PC-3 (cell line): ENCODE measurements around the gene HOXD10. TPM values are rescaled to one million over a fixed set of nuclear protein-coding genes. Genes with fewer than 3 reads are reported as not detected.

ENCODE experiments used
- ATAC-seq: fragments of 200-7000 bp; cut with Tn5 transposase; 2 replicates; pipeline ENCODE4 v1.9.1; 2020; ENCODE audit warnings: mild to moderate bottlenecking, moderate library complexity
- BruUV-seq: library from RNA; stranded (reverse); fragments of 400-500 nt; replicated peaks from 2 replicates; lab custom pipeline; 2021; lab: Mats Ljungman, UMichigan
- CTCF ChIA-PET: fragments of 300-600 bp; sonication (Branson Sonifier 250); formaldehyde crosslinking; loops from one replicate; lab custom pipeline; 2022; ENCODE audit warnings: antibody characterized with exemption; lab: Charles Lee
- POLR2A ChIA-PET: fragments of 300-600 bp; sonication (Branson Sonifier 250); formaldehyde crosslinking; loops from one replicate; lab custom pipeline; 2022; ENCODE audit warnings: antibody characterized with exemption; ENCODE audit not compliant: unreplicated experiment; lab: Charles Lee
- DNase-seq: peaks from one replicate; pipeline ENCODE4 v3.0.0-alpha.2; 2015
- H2AFZ ChIP-seq: fragments of 300-600 bp; sonication (generic); 2 replicates; pipeline ENCODE4 v1.6.0; 2016; ENCODE audit warnings: antibody characterized with exemption, low read length
- H3F3A ChIP-seq: fragments of 300-600 bp; sonication (generic); one replicate; pipeline ENCODE4 v1.6.0; 2017; ENCODE audit warnings: antibody characterized with exemption, low read length, control low read depth, mild to moderate bottlenecking; ENCODE audit not compliant: unreplicated experiment
- H3K27ac ChIP-seq: fragments of 300-600 bp; sonication (generic); 2 replicates; pipeline ENCODE4 v1.5.1; 2016; ENCODE audit warnings: mild to moderate bottlenecking, low read length
- H3K27me3 ChIP-seq: fragments of 300-600 bp; sonication (generic); 2 replicates; pipeline ENCODE4 v1.6.1; 2016; ENCODE audit warnings: low read length, mixed read lengths
- H3K36me3 ChIP-seq: fragments of 300-600 bp; sonication (generic); 2 replicates; pipeline ENCODE4 v1.6.1; 2016; ENCODE audit warnings: low read depth, mixed run types, low read length, mixed read lengths
- H3K4me1 ChIP-seq: fragments of 300-600 bp; sonication (generic); 2 replicates; pipeline ENCODE4 v1.5.1; 2016; ENCODE audit warnings: low read length; ENCODE audit not compliant: insufficient read depth
- H3K4me2 ChIP-seq: fragments of 300-600 bp; sonication (generic); 2 replicates; pipeline ENCODE4 v1.6.0; 2016; ENCODE audit warnings: low read length
- H3K4me3 ChIP-seq: fragments of 300-600 bp; sonication (generic); 2 replicates; pipeline ENCODE4 v1.5.1; 2016; ENCODE audit warnings: mild to moderate bottlenecking, low read length, mixed read lengths
- H3K79me2 ChIP-seq: fragments of 300-600 bp; sonication (generic); 2 replicates; pipeline ENCODE4 v1.6.1; 2017; ENCODE audit warnings: low read length, mixed read lengths
- H3K9ac ChIP-seq: fragments of 300-600 bp; sonication (generic); 2 replicates; pipeline ENCODE4 v1.6.0; 2016; ENCODE audit warnings: mild to moderate bottlenecking, low read length
- H3K9me2 ChIP-seq: fragments of 300-600 bp; sonication (generic); replicated peaks from 2 replicates; pipeline ENCODE4 v1.6.1; 2016; ENCODE audit warnings: mixed run types, low read length, mixed read lengths
- H3K9me3 ChIP-seq: fragments of 300-600 bp; sonication (generic); 2 replicates; pipeline ENCODE4 v1.6.1; 2016; ENCODE audit warnings: low read length, mixed read lengths
- H4K20me1 ChIP-seq: fragments of 300-600 bp; sonication (generic); 2 replicates; pipeline ENCODE4 v1.6.1; 2016; ENCODE audit warnings: low read length, mixed read lengths
- EZH2 ChIP-seq: fragments of 300-600 bp; sonication (generic); IDR thresholded peaks from one replicate; pipeline ENCODE4 v1.6.1; 2017; ENCODE audit warnings: antibody characterized with exemption, mild to moderate bottlenecking, low read length; ENCODE audit not compliant: unreplicated experiment
- EZH2phosphoT487 ChIP-seq: fragments of 300-600 bp; sonication (generic); IDR thresholded peaks from 2 replicates; pipeline ENCODE4 v1.6.1; 2018; ENCODE audit warnings: mild to moderate bottlenecking, antibody characterized with exemption, low read length, borderline replicate concordance
- intact Hi-C: fragments of 100-400 bp; cut with micrococcal nuclease; formaldehyde crosslinking; loops from 2 replicates; pipeline ENCODE4 v1.9.0; 2023
- total RNA-seq: library from RNA; depleted of rRNA; stranded (reverse); fragments of >200 nt; gene quantifications from 2 replicates; pipeline ENCODE4 v1.2.3, GENCODE V29; 2014
- TF ChIP-seq, protein P1 (sequence below): fragments of 300-600 bp; sonication (generic); conservative IDR thresholded peaks from 2 replicates; pipeline ENCODE4 v1.5.1; 2017; ENCODE audit warnings: antibody characterized with exemption, low read depth, mild to moderate bottlenecking, low read length

HOXD10 gene
- total RNA-seq, 1 experiment from 2014 or later, result not detected

- H3K79me2 ChIP-seq, result no peaks in the 10 kb centered on the region
- no peak overlapping the region for H2AFZ ChIP-seq
- no peak for TF ChIP-seq EZH2
- TF ChIP-seq EZH2phosphoT487, result no peak
- TF ChIP-seq, protein P1, sequence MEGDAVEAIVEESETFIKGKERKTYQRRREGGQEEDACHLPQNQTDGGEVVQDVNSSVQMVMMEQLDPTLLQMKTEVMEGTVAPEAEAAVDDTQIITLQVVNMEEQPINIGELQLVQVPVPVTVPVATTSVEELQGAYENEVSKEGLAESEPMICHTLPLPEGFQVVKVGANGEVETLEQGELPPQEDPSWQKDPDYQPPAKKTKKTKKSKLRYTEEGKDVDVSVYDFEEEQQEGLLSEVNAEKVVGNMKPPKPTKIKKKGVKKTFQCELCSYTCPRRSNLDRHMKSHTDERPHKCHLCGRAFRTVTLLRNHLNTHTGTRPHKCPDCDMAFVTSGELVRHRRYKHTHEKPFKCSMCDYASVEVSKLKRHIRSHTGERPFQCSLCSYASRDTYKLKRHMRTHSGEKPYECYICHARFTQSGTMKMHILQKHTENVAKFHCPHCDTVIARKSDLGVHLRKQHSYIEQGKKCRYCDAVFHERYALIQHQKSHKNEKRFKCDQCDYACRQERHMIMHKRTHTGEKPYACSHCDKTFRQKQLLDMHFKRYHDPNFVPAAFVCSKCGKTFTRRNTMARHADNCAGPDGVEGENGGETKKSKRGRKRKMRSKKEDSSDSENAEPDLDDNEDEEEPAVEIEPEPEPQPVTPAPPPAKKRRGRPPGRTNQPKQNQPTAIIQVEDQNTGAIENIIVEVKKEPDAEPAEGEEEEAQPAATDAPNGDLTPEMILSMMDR, result no peak
- DNase-seq, result no peak
- no peaks in the 10 kb centered on the region for H3K36me3 ChIP-seq
- H3K9me3 ChIP-seq, result no peaks in the 10 kb centered on the region
- no peak overlapping the region for H3K4me2 ChIP-seq
- H4K20me1 ChIP-seq, result no peaks in the 10 kb centered on the region
- H3K4me3 ChIP-seq, result no peak overlapping the region
- H3K4me1 ChIP-seq, result peaks cover 12% of the 10 kb centered on the region
- POLR2A ChIA-PET, result no interaction called here
- CTCF ChIA-PET, result no interaction called here
- H3F3A ChIP-seq, result no peaks in the 10 kb centered on the region
- no TSS peak for BruUV-seq
- intact Hi-C loops, result loop anchor here (5.0 to 10.0 kb wide), 3 partner anchors 88 to 1055 kb away; partner anchors contain the start of gene LNPK
- peaks cover 53% of the 10 kb centered on the region for H3K27me3 ChIP-seq
- H3K9ac ChIP-seq, result no peak overlapping the region
- ATAC-seq, result no peak
- no peak overlapping the region for H3K27ac ChIP-seq
- H3K9me2 ChIP-seq, result no peaks in the 10 kb centered on the region
These were observed 26.7 kb upstream of the HOXD10 start for GRCh38 chr2:176089843-176090395.

DNA sequence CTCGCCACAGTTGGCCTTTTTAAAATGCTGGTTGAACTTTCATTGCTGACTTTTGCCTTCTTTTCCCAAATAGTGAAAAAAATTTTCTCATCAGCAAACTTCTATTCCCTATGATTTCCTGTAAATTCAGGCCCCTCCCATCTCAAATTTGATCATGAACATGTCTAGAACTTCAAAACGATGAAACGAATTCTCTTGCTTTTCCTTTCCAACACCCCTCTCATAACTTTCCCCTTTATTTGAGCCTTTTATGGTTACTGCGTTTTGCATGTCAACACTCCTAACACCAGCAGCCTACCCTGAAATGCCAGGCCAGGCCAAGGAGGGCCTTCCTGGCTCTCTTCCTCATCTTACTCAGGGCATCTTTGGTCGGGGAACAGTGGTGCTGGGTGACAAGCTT, 25.7 kb upstream of the HOXD10 start:
- Histone ChIP-seq H3K36me3 (no peaks in the 10 kb centered on the region), H3K4me3 (no peak overlapping the region), H3K9me2 (no peaks in the 10 kb centered on the region), H3K4me2 (no peak overlapping the region), H3K9me3 (no peaks in the 10 kb centered on the region), H3F3A (no peaks in the 10 kb centered on the region), H4K20me1 (no peaks in the 10 kb centered on the region), H2AFZ (no peak overlapping the region), H3K9ac (no peak overlapping the region), H3K79me2 (no peaks in the 10 kb centered on the region), H3K27ac (no peak overlapping the region), H3K27me3 (peaks cover 44% of the 10 kb centered on the region), H3K4me1 (peaks cover 10% of the 10 kb centered on the region)
- ChIA-PET CTCF (no interaction called here), POLR2A (no interaction called here)
- intact Hi-C loops, result loop anchor here (10.0 kb wide), 1 partner anchor 1056 kb away; no protein-coding TSS in a partner anchor
- ATAC-seq, result no peak
- TF ChIP-seq EZH2 (no peak), EZH2phosphoT487 (no peak)
- TF ChIP-seq, protein P1, result no peak
- BruUV-seq, result no TSS peak
- DNase-seq, result no peak
